Measurements from ENCODE around the gene ECM1.

The ECM1 gene

DNA sequence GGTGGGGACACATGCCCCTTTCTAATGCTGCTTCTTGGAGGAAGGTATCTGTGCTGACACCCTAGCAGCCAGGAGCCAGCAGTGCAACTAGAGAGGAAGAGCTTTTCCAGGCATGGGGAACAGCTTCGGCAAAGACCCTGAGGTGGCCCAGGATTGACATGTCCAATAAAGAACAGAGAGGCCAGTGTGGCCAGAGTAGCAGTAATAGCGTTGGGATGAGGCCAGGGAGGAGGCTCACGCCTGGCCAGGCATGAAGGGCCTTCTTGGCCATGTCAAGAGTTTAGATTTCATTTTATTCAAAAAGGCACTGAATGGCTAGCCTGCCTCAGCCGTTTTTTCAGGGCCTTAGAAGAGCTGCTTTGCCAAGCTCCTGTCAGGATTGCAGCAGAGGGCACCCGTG is 25.0 kb downstream of the ECM1 start:
- FAIRE-seq (no peak), DNase-seq (ENCODE audit: insufficient read length, low spot score) (no peak)
- TF ChIP-seq, protein P1, sequence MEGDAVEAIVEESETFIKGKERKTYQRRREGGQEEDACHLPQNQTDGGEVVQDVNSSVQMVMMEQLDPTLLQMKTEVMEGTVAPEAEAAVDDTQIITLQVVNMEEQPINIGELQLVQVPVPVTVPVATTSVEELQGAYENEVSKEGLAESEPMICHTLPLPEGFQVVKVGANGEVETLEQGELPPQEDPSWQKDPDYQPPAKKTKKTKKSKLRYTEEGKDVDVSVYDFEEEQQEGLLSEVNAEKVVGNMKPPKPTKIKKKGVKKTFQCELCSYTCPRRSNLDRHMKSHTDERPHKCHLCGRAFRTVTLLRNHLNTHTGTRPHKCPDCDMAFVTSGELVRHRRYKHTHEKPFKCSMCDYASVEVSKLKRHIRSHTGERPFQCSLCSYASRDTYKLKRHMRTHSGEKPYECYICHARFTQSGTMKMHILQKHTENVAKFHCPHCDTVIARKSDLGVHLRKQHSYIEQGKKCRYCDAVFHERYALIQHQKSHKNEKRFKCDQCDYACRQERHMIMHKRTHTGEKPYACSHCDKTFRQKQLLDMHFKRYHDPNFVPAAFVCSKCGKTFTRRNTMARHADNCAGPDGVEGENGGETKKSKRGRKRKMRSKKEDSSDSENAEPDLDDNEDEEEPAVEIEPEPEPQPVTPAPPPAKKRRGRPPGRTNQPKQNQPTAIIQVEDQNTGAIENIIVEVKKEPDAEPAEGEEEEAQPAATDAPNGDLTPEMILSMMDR (IDR thresholded peaks at IDR 0.05; ENCODE audit: insufficient read depth, missing control alignments): no peak

DNA sequence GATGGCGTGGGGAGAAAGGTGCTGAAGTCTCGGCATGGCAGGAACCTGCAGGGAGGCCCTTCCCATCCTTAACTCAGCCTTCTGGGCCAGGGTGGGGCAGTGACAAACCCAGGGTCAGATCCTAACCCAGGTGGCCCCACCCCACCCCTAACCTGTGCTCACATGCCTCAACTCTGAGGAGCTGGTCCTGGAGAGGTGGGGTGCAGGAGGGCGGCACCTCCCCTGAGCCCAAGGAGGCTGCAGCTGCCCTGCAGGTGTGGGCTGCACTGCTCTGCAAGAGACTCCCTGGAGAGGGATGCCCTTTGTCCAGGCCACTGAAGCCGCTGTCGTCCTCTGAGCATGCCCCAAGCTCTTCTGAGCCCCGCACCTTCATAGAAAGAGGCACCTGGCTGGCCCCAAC is 26.1 kb downstream of the ECM1 start:
- FAIRE-seq (no peak), DNase-seq (ENCODE audit: insufficient read length, low spot score) (no peak)
- TF ChIP-seq, protein P1 (IDR thresholded peaks at IDR 0.05; ENCODE audit: insufficient read depth, missing control alignments): no peak

DNA sequence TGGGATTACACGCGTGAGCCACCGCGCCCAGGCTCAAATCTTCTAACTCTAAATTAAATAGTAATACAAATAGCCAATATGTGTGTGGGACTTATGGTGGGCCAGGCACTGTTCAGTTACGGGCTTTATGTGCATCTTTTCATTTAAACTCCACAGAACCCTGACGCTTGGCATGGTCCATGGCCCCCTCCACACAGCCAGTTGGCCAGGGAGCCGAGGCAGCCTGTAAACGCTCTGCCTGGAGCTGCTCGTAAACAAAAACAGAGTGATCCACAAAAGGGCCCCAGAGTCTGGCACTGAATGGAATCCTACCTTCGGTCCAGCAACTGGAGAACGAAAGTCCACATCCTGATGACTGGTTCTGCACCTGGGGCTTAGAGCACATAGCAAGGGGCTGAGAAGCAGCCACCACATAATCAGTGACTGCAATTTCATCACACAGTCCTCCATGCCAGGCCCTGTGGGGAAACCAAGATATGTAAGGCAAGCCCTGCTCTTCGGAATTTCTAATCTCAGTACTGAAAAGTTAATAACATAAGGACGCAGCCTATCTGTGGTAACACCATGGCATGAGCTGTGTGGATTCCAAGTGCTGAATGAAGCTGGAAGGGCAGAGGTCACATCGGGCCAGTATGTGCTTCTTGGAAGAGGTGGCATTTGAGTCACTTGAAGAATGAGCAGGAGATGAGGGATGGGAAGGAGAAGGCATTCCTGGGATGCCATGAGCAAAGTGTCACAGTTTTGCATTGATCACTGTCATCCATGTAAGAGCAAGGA is 27.8 kb downstream of the ECM1 start:
- FAIRE-seq (no peak), DNase-seq (ENCODE audit: insufficient read length, low spot score) (no peak)
- TF ChIP-seq, protein P1 (IDR thresholded peaks at IDR 0.05; ENCODE audit: insufficient read depth, missing control alignments): no peak

DNA sequence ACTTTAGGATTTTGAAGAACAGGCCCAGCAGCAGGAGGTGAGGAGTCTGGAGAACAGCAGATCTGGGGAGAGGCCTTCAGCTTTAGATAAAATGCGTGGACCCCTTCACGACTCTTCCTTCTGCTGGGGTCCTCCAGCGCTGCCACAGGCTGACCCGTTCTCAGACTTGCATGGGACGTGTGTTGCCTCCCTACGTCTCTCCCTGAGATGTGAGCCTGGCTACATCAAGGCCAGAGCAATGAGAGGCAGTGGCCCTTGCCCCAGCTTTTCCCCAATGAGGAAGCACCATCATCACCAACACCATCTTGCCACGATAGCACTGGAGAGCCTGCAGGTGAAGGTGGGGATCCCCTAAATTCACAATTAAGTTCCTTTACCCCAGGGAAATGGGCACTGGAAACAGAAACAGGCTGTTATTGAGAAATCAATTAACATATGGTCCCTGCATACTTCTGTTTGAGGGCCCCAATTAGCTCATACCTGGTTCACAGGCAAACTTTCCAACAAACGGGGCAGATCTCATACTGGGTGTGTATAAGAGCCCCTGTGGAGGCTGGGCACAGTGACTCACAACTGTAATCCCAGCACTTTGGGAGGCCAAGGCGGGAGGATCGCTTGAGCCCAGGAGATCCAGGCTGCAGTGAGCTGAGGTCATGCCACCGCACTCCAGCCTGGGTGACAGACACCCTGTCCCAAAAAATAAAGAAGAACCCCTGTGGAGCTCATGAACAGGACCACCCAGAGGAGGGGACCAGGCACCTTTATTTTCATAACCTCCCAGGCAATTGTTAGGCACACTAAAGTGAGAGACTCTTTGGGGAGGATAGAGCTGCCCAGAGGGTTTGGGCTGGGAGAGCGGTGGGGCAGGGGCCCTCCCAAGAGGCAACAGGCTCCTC is 29.2 kb downstream of the ECM1 start:
- TF ChIP-seq, protein P1 (IDR thresholded peaks at IDR 0.05; ENCODE audit: insufficient read depth, missing control alignments): no peak
- DNase-seq (ENCODE audit: insufficient read length, low spot score): no peak
- FAIRE-seq: no peak

DNA sequence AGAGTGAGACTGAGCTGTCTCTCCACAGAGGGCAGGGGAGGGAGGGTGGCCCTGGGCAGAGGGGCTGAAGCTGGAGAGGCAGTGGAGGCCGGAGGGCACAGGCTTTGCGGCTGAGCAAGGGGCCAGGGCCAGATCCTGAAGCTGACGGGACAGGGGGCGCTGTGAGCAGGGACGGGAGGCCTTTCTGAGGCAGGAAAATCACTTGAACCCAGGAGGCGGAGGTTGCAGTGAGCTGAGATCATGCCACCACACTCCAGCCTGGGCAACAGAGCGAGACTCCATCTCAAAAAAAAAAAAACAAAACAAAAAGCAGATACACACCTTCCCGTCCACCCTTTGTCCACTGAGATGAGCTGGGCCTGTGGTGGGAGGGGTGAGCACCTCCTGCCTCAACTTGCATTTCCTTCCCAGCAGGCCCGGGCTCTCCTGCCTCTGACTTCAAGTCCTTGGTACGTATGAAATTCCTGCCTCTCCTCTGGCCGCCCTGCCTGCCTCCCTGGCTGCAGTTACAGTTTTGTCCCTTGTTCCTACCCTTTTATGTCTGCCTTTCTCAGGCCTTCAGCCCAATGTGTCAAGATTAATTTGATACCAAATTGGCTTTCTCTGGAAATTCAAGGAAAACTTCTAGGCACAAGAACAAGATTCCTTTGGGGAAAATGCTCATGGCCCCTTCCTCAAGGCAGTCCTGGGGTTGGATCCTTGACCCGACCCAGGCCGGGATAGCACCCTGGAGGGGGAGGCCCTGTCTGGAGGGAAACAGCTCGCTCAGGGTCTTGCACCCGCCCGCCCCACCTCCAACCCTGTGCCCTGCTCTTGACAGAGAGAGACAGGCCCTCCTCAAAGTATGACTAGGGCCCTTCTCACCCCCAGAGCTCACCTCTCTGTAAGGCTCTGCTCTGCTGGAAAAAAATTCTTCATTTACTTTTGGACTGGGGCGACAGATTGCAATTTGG is 30.1 kb downstream of the ECM1 start:
- DNase-seq (ENCODE audit: insufficient read length, low spot score): no peak
- TF ChIP-seq, protein P1 (IDR thresholded peaks at IDR 0.05; ENCODE audit: insufficient read depth, missing control alignments): no peak
- FAIRE-seq: no peak

DNA sequence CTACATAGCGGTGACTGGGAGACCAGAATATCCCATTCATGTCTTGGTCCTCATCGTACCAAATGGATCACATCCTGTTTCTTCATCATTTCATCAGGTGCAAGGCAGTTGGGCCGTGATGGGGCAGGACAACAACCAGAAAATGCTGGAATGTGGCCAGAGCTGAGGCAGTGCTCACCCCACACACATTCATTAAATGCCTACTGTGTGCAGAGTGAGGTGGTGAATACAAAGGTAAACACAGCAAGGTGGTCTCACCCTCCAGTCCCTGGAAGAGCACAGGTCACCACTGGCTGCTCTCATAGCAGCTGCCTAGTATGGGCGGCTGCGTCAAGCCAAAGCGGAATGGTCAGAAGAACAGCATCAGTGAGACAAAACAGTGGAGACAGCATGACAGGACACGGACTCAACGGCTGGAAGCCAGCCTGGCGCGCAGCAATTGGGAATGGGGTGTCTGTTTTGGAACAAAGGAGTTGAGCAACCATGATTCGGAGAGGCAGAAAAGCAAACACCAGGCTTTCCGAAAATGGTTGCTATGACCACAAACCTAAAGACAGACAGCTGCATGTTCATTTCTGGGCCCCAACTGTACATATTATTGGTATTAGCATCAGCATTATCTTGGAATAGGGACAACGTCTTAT is 35.7 kb downstream of the ECM1 start:
- FAIRE-seq (no peak), DNase-seq (ENCODE audit: insufficient read length, low spot score) (no peak)
- TF ChIP-seq, protein P1 (IDR thresholded peaks at IDR 0.05; ENCODE audit: insufficient read depth, missing control alignments): no peak
